C4-2B (cell line): ENCODE data around the gene OBSL1.
A peak's percentile ranks its signal among the peaks of the same experiment; 100 is the strongest.

Experiments used
- H3K27ac ChIP-seq: fragments of 450-650 bp; 2 replicates; pipeline ENCODE4 v1.5.1; 2017
- CTCF ChIP-seq: fragments of 450-650 bp; conservative IDR thresholded peaks from 2 replicates; pipeline ENCODE4 v1.5.1; 2017; ENCODE audit warnings: mild to moderate bottlenecking
- ZFX ChIP-seq: fragments of 450-650 bp; IDR thresholded peaks from 2 replicates; pipeline ENCODE4 v1.6.1; 2017

OBSL1 gene

GRCh38 chr2:219514196-219514761 lies 57.1 kb downstream of the OBSL1 start, which contains the start of gene ASIC4:
TSS of gene ASIC4 (plus strand) at chr2:219514482. CDS start at chr2:219514725, 243 bp downstream.
- TF ChIP-seq CTCF, result no peak
- TF ChIP-seq ZFX, result no peak
- H3K27ac ChIP-seq, result no peak within 1 kb of the TSS

GRCh38 chr2:219513787-219514186 lies 57.6 kb downstream of the OBSL1 start:
- H3K27ac ChIP-seq, result no peak overlapping the region
- TF ChIP-seq ZFX (no peak), CTCF (no peak)

- TF ChIP-seq CTCF (no peak), ZFX (no peak)
- H3K27ac ChIP-seq, result no peak overlapping the region
Observed at GRCh38 chr2:219512524-219513216, 58.7 kb downstream of the OBSL1 start.

GRCh38 chr2:219511547-219512325 lies 59.6 kb downstream of the OBSL1 start:
- no peak overlapping the region for H3K27ac ChIP-seq
- TF ChIP-seq CTCF, result no peak
- no peak for TF ChIP-seq ZFX

GRCh38 chr2:219510512-219511135 lies 60.7 kb downstream of the OBSL1 start:
- TF ChIP-seq CTCF (no peak), ZFX (no peak)
- no peak overlapping the region for H3K27ac ChIP-seq

- H3K27ac ChIP-seq, result no peak overlapping the region
- TF ChIP-seq CTCF, result peak; percentile 79
- TF ChIP-seq ZFX, result no peak
Observed at GRCh38 chr2:219509780-219510511, 61.4 kb downstream of the OBSL1 start.
